Epithelial cell of proximal tubule (primary cell): ENCODE data around the gene CYP27A1. TPM values are rescaled to one million over a fixed set of nuclear protein-coding genes. Genes with fewer than 3 reads are reported as not detected.

Experiments used
- DNase-seq: peaks from one replicate; pipeline ENCODE4 v3.0.0-alpha.2; 2011; ENCODE audit warnings: low read depth
- H3K4me3 ChIP-seq: 2 replicates; pipeline ENCODE4 v1.5.1; 2011; ENCODE audit warnings: low read depth, mild to moderate bottlenecking, low read length
- total RNA-seq: library from RNA; depleted of rRNA; stranded (reverse); fragments of >200 nt; gene quantifications from 2 replicates; pipeline ENCODE4 v1.2.3, GENCODE V29; 2015
- TF ChIP-seq, protein P1 (sequence below): conservative IDR thresholded peaks from 2 replicates; pipeline ENCODE4 v1.5.1; 2012; ENCODE audit warnings: low read depth, mild to moderate bottlenecking, low read length

Gene CYP27A1
- total RNA-seq, 1 donor from 2014 or later: 49.0 TPM

DNA sequence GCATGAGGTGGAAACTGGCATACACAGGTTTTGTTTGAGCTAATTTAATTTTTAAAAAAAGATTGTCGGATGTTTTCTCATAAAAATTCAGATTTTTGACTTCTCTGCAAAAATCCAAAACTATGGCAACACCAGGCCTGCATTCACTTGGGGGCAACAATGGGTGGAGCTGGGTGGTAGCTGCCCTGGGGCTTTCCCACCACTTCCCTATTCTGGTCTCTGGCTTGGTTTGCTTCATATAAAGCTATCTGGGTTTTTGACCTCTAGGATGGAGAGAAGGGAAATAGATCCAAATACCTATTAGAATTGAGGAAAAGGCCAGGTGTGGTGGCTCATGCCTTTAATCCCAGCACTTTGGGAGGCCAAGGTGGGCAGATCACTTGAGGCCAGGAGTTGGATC, 5.5 kb upstream of the CYP27A1 start:
- no peak overlapping the region for H3K4me3 ChIP-seq
- no peak for DNase-seq
- TF ChIP-seq, protein P1, sequence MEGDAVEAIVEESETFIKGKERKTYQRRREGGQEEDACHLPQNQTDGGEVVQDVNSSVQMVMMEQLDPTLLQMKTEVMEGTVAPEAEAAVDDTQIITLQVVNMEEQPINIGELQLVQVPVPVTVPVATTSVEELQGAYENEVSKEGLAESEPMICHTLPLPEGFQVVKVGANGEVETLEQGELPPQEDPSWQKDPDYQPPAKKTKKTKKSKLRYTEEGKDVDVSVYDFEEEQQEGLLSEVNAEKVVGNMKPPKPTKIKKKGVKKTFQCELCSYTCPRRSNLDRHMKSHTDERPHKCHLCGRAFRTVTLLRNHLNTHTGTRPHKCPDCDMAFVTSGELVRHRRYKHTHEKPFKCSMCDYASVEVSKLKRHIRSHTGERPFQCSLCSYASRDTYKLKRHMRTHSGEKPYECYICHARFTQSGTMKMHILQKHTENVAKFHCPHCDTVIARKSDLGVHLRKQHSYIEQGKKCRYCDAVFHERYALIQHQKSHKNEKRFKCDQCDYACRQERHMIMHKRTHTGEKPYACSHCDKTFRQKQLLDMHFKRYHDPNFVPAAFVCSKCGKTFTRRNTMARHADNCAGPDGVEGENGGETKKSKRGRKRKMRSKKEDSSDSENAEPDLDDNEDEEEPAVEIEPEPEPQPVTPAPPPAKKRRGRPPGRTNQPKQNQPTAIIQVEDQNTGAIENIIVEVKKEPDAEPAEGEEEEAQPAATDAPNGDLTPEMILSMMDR: no peak

DNA sequence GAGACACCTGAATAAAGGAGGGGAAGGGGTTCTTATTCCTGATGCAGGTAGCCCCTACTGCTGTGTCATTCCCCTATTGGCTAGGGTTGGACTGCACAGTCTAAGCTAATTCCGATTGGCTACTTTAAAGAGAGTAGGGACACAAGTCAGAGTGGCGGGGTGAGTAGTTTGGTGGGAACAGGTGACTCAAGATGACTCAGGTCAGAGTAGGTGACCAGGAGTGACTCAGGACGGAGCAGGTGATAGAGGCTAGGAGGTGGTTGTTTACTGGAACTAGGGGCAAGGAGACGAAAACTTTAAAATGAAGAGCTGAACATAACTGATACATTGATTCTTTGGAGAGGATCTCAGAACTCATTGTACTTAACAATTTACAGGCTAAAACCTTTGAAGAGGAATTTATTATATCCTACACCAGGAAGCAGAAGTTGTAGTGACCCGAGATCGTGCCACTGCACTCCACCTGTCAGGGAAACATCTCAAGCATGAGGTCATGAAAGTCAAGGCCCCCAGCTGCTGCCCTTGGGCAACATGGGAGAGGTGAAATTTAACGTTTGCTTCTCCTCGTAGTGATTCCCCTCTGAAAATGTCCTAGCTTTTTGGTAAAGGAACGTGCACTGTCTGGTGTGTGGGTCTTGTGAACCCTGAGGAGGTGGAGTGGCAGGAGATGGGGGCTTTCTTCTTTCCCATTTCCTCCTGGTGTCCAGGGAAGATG, 4.5 kb upstream of the CYP27A1 start:
- DNase-seq: no peak
- TF ChIP-seq, protein P1: no peak
- H3K4me3 ChIP-seq: no peak overlapping the region

DNA sequence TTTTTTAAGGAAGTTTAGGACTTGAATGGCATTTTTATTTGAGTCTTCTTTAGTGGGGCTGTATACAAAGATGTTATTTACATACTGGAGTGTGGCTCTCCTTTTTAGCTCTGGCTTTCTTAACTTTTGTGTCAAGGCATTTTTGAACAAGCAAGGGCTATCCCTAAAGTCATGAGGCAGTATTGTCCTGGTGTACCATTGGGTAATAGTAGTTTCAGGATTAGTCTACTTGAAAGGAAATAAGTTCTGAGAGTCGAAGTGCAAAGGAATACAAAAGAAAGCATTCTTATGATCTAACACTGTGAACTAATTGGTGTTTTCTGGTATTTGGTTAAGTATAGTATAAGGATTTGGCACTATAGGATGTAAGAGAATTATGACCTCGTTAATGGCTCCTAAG, 1.9 kb upstream of the CYP27A1 start:
- TF ChIP-seq, protein P1: no peak

DNA sequence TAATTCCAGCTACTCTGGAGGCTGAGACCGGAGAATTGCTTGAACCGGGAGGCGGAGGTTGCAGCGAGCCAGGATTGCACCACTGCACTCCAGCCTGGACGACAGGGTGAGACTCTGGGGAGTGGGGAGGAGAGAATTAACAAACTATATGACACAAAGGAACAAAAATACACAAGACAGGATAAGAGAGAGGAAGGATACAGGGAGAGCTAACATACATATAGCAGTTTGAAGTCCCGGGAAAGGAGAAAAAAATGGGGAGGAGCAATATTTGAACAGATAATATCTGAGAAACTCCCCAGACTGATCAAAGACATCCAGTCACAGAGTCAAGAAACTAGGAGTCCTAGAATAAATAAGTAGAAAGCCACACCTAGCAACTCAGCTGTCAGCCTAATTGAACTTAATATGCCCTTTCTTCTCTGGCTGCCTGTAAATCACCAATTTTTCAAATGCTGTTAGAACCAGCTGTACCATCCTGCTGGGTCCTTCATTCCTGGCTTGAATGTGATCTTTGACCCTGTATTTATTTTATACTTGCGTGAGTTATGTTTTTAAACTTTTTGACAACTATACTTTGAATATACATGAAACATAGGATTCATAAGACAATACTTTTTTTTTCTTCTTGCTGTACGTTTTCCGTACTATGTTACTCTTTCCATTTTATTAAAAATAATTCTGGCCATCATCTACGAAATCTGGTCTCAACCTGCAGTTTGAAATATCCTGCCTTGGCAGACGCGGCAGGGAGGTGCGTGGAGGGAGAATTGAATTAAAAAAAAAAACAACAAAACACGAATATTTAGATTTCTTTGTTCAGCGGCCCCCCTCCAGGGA, 876 bp upstream of the CYP27A1 start:
- peak overlapping the region; percentile 85 for H3K4me3 ChIP-seq

More for the DNA sequence above, 1.9 kb upstream of the CYP27A1 start:
- no peak overlapping the region for H3K4me3 ChIP-seq
- no peak for DNase-seq

DNA sequence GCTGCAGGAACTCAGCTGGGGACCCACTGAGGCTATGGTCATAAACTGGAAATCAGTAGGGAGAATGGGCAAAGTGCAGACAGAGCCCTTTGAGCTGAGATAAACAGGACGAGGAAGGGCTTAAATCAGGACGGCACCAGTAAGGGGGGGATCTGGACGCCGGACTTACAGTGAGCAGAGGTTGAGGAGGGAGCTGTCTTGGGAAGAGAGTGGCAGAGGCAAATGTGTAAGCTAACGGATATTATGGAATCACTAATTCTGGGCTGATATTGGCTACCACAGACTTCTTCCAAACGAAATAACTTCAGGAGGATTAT, 539 bp downstream of the CYP27A1 start:
- no peak for DNase-seq
- TF ChIP-seq, protein P1: no peak
- peak overlapping the region; percentile 85 for H3K4me3 ChIP-seq

More for the DNA sequence above, 876 bp upstream of the CYP27A1 start:
- no peak for DNase-seq
- TF ChIP-seq, protein P1: no peak

DNA sequence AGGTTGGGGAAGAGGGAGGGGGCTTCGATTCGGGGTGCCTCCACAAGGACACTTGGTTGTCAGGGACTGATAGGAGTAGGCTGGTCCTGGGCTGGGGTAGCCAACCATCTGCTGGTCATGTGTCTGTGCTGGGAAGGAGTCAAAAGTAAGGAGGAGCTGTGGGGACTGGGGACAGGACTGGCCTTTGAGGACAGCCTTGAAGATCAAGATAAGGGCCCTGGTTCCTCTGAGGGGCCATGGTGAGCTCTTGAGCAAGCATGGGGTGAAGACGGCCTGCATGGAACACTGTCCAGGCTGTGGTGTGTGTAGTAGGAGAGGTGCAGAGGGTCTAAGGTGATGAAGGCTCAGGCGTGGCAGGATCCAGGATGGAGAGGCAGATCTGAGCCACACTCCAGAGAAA, 1.7 kb downstream of the CYP27A1 start:
- H3K4me3 ChIP-seq: peak overlapping the region; percentile 85
- no peak for DNase-seq
- TF ChIP-seq, protein P1: no peak
